ENCODE data around the gene MICAL3. TPM values are rescaled to one million over a fixed set of nuclear protein-coding genes. Genes with fewer than 3 reads are reported as not detected.
A peak's percentile ranks its signal among the peaks of the same experiment; 100 is the strongest.

MICAL3 gene
- total RNA-seq, 4 donors from 2014 or later, result 23.9 to 49.2 (median 34.5) TPM

DNA sequence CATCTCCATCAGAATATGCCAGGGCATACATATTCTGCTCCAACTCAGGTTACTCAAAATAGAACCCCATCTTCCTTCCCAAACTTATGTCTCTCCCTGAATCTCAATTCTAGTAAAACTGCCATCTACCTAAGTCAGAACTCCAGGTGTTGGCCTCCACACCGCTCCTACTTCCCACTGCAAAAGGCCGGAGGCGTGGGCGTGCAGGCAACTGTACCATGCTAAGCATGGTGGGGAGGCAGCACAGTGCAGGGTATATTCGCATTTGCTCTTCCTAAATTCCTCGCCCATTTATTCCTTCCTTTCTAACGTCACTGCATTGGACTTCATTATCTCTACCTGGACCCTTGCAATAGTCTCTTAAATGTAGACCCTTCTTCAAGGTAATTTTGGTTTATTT lies 97.8 kb downstream of the MICAL3 start:
- TF ChIP-seq, protein P1, sequence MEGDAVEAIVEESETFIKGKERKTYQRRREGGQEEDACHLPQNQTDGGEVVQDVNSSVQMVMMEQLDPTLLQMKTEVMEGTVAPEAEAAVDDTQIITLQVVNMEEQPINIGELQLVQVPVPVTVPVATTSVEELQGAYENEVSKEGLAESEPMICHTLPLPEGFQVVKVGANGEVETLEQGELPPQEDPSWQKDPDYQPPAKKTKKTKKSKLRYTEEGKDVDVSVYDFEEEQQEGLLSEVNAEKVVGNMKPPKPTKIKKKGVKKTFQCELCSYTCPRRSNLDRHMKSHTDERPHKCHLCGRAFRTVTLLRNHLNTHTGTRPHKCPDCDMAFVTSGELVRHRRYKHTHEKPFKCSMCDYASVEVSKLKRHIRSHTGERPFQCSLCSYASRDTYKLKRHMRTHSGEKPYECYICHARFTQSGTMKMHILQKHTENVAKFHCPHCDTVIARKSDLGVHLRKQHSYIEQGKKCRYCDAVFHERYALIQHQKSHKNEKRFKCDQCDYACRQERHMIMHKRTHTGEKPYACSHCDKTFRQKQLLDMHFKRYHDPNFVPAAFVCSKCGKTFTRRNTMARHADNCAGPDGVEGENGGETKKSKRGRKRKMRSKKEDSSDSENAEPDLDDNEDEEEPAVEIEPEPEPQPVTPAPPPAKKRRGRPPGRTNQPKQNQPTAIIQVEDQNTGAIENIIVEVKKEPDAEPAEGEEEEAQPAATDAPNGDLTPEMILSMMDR (IDR thresholded peaks at IDR 0.05), result no peak
- ATAC-seq (ENCODE audit: low FRiP score) (no peak), DNase-seq (ENCODE audit: low spot score) (no peak)

DNA sequence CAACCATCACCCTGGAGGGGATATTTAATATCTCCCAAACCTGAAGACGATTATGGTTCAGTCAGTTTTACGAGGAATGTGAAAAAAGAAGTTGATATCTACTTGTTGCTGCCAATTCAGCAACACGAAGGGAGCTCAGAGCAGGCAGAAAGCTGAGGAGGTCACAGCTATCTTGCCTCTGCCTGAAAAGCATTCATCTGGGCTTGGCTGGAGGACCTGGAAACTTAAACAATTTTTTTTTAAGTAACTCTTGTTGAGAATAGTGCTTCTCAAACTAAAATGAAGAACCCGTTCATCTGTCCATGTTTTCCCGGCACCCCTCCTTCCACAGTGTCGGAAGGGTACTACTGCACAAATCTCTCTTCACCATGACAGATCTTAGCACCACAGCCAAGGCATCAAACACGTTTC lies 98.9 kb downstream of the MICAL3 start:
- DNase-seq (ENCODE audit: low spot score) (no peak), ATAC-seq (ENCODE audit: low FRiP score) (no peak)
- TF ChIP-seq, protein P1 (IDR thresholded peaks at IDR 0.05), result no peak

DNA sequence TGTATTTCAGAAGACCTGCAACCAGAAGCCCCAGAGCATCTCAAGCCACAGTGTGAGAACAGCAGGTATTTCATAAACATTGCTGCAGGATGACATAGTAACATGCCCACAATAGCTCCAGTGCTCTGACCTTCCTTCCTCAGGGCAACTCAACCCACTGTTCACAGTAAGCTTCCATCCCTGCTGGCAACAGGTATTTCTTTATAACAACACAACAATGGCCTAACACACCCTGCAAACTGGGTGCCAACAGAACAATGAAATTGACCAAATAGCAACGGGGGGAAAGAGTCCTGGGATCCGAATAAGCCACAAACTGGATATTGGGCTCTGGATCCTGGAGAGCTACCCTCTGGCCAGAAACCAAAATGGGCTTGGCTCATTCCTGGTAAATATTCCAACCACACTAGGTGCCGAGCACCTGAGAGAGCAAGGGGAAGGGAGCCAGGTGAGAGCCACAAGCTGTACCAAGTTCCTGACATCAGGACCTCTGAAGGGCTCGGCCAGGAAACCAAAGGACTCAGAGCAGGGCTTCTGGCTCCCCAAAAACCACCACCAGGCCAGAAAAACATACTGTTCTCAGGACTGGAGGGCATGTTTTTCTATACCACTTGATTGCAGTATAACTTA lies 99.5 kb downstream of the MICAL3 start:
- no peak for ATAC-seq (ENCODE audit: low FRiP score)
- no peak for DNase-seq (ENCODE audit: low spot score)
- TF ChIP-seq, protein P1 (IDR thresholded peaks at IDR 0.05), result no peak

DNA sequence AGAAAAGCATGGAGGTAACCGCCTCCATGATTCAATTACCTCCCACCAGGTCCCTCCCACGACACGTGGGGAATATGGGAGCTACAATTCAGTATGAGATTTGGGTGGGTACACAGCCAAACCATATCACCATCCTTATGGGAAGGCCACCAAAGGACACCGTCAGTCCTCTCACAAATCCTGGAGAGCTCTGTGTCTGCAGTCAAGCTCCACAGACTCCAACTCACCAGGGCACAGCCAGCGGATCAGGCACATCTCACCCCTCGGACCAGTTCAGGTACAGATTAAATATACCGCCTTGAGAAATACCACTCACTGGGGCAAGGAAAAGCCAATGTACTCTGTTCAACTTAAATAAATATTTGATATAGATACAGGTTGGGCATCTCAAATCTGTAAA lies 100.3 kb downstream of the MICAL3 start:
- no peak for DNase-seq (ENCODE audit: low spot score)

DNA sequence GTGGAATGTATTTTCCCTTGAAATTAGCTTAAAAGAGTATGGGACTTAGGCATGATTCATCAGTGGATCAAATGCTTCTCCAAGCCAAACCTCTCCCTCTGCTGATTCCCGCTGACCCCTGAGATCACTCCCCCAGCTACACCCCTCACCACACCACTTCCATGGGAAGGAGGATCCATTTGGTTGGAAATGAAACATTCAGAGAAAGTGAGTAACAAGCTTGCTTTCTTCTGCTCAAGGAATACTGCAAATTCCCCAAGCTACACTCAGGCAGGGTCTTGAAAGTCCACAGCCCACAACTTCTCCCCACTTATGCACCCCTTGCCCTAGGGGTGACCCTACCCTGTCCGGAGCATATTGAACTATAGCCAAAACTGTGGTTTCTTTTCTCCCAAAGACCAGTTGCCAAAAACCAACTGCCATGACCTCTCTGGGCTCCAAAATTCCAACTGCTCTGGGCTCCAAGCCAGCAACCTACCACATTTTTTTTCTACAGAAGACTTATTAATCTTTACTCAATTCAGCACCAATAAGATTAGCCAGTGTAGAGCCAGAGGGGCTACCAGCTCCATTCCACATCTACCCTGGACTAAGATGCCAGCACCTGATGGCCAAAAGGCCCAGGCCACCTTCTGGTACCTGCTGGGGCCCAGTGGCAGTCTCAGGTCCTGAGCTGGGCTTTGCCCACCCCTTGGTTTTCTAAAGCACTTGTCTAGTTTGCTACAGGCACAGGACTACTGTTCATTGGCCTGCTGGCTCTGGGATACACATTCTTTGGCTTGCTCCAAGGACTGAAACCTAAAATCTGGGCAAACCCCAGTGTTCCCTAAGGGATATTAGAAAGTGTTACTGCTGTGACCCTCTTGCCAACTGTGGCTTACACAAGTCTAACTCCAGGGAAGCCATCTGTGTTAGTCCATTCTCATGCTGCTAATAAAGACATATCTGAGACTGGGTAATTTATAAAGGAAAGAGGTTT lies 101.1 kb downstream of the MICAL3 start:
- TF ChIP-seq, protein P1 (IDR thresholded peaks at IDR 0.05), result no peak
- ATAC-seq (ENCODE audit: low FRiP score) (peak; percentile 60), DNase-seq (ENCODE audit: low spot score) (no peak)

More for the DNA sequence above, 100.3 kb downstream of the MICAL3 start:
- TF ChIP-seq, protein P1 (IDR thresholded peaks at IDR 0.05), result no peak
- no peak for ATAC-seq (ENCODE audit: low FRiP score)

DNA sequence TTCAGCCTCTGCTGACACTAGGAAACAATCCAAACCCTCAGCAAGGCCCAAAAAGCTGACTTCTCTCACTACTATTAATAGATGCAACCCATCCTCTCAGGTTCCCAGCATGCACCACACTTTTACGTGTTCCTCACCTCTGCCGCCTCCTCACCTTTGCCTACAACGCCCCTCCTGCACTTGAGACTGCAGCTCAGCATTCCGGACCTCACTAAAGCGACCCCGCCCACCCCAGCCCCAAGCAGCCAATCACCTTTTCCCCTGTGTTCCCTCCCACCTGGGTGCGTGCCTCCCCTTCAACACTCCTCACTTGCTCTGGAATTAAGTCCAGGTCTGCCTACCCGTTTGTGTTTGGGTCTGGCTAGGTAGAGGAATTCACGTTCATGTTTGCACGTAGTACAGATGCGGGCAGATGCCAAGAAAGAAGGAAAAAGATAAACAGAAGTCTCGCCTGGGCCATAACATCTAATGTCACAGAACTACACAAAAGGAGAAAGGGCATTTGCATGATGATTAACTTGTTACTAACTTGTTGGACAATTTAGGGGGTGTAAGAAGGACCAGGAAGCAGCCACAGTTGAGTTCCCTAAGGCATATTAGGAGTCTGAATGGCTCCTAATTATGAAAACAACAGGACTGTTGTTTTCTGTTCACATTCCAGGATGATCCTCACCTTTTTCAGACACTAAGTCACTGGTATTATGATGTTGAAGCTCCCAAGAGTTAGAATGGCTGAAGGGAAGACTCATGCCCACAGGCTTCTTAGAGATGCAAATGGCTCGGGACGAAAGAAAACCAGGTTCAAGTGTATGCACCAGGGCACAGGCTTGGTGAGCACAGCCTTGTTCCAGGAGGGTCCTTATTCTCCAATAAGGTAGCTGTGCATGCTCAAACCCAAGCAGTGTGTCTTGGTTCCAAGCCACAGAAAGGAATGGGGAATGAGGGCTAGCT lies 102.2 kb downstream of the MICAL3 start:
- ATAC-seq (ENCODE audit: low FRiP score) (no peak), DNase-seq (ENCODE audit: low spot score) (no peak)
- TF ChIP-seq, protein P1 (IDR thresholded peaks at IDR 0.05), result no peak
